ENCODE data around the gene OTOS.

GRCh38 chr2:240165034-240165433 lies 24.6 kb upstream of the OTOS start:
- TF ChIP-seq, protein P1, sequence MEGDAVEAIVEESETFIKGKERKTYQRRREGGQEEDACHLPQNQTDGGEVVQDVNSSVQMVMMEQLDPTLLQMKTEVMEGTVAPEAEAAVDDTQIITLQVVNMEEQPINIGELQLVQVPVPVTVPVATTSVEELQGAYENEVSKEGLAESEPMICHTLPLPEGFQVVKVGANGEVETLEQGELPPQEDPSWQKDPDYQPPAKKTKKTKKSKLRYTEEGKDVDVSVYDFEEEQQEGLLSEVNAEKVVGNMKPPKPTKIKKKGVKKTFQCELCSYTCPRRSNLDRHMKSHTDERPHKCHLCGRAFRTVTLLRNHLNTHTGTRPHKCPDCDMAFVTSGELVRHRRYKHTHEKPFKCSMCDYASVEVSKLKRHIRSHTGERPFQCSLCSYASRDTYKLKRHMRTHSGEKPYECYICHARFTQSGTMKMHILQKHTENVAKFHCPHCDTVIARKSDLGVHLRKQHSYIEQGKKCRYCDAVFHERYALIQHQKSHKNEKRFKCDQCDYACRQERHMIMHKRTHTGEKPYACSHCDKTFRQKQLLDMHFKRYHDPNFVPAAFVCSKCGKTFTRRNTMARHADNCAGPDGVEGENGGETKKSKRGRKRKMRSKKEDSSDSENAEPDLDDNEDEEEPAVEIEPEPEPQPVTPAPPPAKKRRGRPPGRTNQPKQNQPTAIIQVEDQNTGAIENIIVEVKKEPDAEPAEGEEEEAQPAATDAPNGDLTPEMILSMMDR (conservative IDR thresholded peaks at IDR 0.05; ENCODE audit: low read depth, low read length) = no peak
- TF ChIP-seq EZH2 (IDR thresholded peaks at IDR 0.05; ENCODE audit: borderline replicate concordance, low read depth, low read length, poor library complexity, severe bottlenecking) = no peak

Data from A673 (cell line).